ENCODE measurements around the gene SRC.

- TF ChIP-seq EZH2 (IDR thresholded peaks at IDR 0.05; ENCODE audit: borderline replicate concordance, low read depth, low read length, severe bottlenecking) (no peak), CTCF (IDR thresholded peaks at IDR 0.05; ENCODE audit: extremely low read depth in 1 of 2, insufficient read depth in 1 of 2, low read depth in 1 of 2, low read length in 2 of 2) (no peak), POLR2A (IDR thresholded peaks at IDR 0.05; ENCODE audit: low read depth, low read length) (no peak), POLR2AphosphoS5 (IDR thresholded peaks at IDR 0.05; ENCODE audit: insufficient read depth, low read depth, low read length) (no peak), GATA2 (IDR thresholded peaks at IDR 0.05; ENCODE audit: insufficient read depth, insufficient read length, low read depth, low read length) (no peak), FOS (IDR thresholded peaks at IDR 0.05; ENCODE audit: borderline replicate concordance, insufficient read depth, low read length) (no peak), MYC (IDR thresholded peaks at IDR 0.05; ENCODE audit: low read depth, low read length) (no peak), MAX (IDR thresholded peaks at IDR 0.05; ENCODE audit: insufficient read depth, insufficient read length) (no peak), JUN (IDR thresholded peaks at IDR 0.05; ENCODE audit: borderline replicate concordance, insufficient read depth, insufficient read length, low read depth) (no peak)
Measured at GRCh38 chr20:37309936-37310590, 35.9 kb upstream of the SRC start.

Data from endothelial cell of umbilical vein (primary cell).